HCT116 (cell line): ENCODE measurements around the gene CCHCR1. TPM values are rescaled to one million over a fixed set of nuclear protein-coding genes. Genes with fewer than 3 reads are reported as not detected.

ENCODE experiments used
- ATAC-seq: fragments of 200-7000 bp; cut with Tn5 transposase; 2 replicates; pipeline ENCODE4 v1.9.1; 2020; ENCODE audit warnings: mild to moderate bottlenecking, moderate library complexity
- BruUV-seq: library from RNA; stranded (reverse); fragments of 400-500 nt; replicated peaks from 2 replicates; lab custom pipeline; 2021; lab: Mats Ljungman, UMichigan
- CTCF ChIA-PET: fragments of 300-600 bp; sonication (Branson Sonifier 250); formaldehyde crosslinking; loops from one replicate; lab custom pipeline; 2021; ENCODE audit warnings: antibody characterized with exemption; lab: Charles Lee
- POLR2A ChIA-PET: fragments of 300-600, 350-600 bp; sonication (Branson Sonifier 250); formaldehyde crosslinking; loops from one replicate; lab custom pipeline; 2021; ENCODE audit warnings: antibody characterized with exemption; lab: Charles Lee
- RAD21 ChIA-PET, 2 experiments: fragments of 300-600 bp; sonication (Branson Sonifier 250); formaldehyde crosslinking; loops; one replicate each; lab custom pipeline; 2023; ENCODE audit warnings: low total read pairs in 2 of 2; ENCODE audit not compliant: uncharacterized antibody in 2 of 2, unreplicated experiment in 2 of 2, low non-redundant PET in 1 of 2; lab: Charles Lee
- DNase-seq: peaks from one replicate; pipeline ENCODE4 v3.0.0-alpha.2; 2010; ENCODE audit warnings: low read depth, low spot score
- H2AFZ ChIP-seq: fragments of 200-600 bp; shearing (Covaris generic), sonication (generic); 2 replicates; pipeline ENCODE4 v1.6.1; 2017; ENCODE audit warnings: low read depth, mixed run types, mixed read lengths, antibody characterized with exemption, low read length; ENCODE audit not compliant: poor library complexity, severe bottlenecking
- H3K27ac ChIP-seq: 2 replicates; pipeline ENCODE4 v1.5.1; 2012; ENCODE audit warnings: low read depth, low read length
- H3K27me3 ChIP-seq: fragments of 200-600 bp; sonication (generic); 2 replicates; pipeline ENCODE4 v1.6.1; 2016; ENCODE audit warnings: mixed run types, low read length, mixed read lengths; ENCODE audit not compliant: insufficient read depth
- H3K36me3 ChIP-seq, 2 experiments: fragments of 200-500 bp in 1 of 2; fragments of 200-600 bp in 1 of 2; sonication (Bioruptor generic) in 1 of 2; sonication (generic) in 1 of 2; 2 replicates each; pipeline versions ENCODE4 v1.5.1 to v1.6.1; 2014 to 2016; ENCODE audit warnings: low read length in 2 of 2, inconsistent platforms in 1 of 2, mixed read lengths in 1 of 2, mixed run types in 1 of 2; ENCODE audit not compliant: insufficient read depth in 2 of 2, control insufficient read depth in 1 of 2
- H3K4me1 ChIP-seq, 2 experiments: fragments of 200-600 bp in 1 of 2; sonication (generic) in 1 of 2; 2 replicates each; pipeline versions ENCODE4 v1.5.1 to v1.6.1; 2012 to 2017; ENCODE audit warnings: low read length in 2 of 2, inconsistent platforms in 1 of 2, mild to moderate bottlenecking in 1 of 2, mixed read lengths in 1 of 2, mixed run types in 1 of 2, moderate library complexity in 1 of 2; ENCODE audit not compliant: insufficient read depth in 2 of 2, control insufficient read depth in 1 of 2
- H3K4me2 ChIP-seq: fragments of 200-600 bp; sonication (generic); 2 replicates; pipeline ENCODE4 v1.6.1; 2017; ENCODE audit warnings: mixed run types, low read length, mixed read lengths
- H3K4me3 ChIP-seq, 2 experiments: fragments of 200-600 bp in 1 of 2; sonication (generic) in 1 of 2; replicated peaks in 1 of 2; 2 replicates each; pipeline ENCODE4 v1.5.1; 2011 to 2016; ENCODE audit warnings: low read length in 2 of 2, control low read depth in 1 of 2, low read depth in 1 of 2, mild to moderate bottlenecking in 1 of 2, mixed read lengths in 1 of 2, mixed run types in 1 of 2
- H3K79me2 ChIP-seq: fragments of 200-600 bp; sonication (generic); 2 replicates; pipeline ENCODE4 v1.6.1; 2017; ENCODE audit warnings: mild to moderate bottlenecking, mixed run types, low read length, moderate library complexity, mixed read lengths; ENCODE audit not compliant: insufficient read depth
- H3K9ac ChIP-seq: fragments of 200-600 bp; sonication (generic); 2 replicates; pipeline ENCODE4 v1.6.1; 2016; ENCODE audit warnings: low read length, mixed read lengths
- H3K9me2 ChIP-seq: fragments of 200-600 bp; sonication (generic), shearing (Covaris generic); 2 replicates; pipeline ENCODE4 v1.6.1; 2017; ENCODE audit warnings: mixed run types, mild to moderate bottlenecking, moderate library complexity; ENCODE audit not compliant: insufficient read depth
- H3K9me3 ChIP-seq, 2 experiments: fragments of 200-500 bp in 1 of 2; fragments of 200-600 bp in 1 of 2; sonication (Bioruptor generic) in 1 of 2; sonication (generic) in 1 of 2; 2 replicates each; pipeline ENCODE4 v1.6.1; 2014 to 2017; ENCODE audit warnings: low read length in 2 of 2, mixed read lengths in 2 of 2, inconsistent platforms in 1 of 2, low read depth in 1 of 2, mild to moderate bottlenecking in 1 of 2, mixed run types in 1 of 2, moderate library complexity in 1 of 2; ENCODE audit not compliant: control insufficient read depth in 1 of 2, insufficient read depth in 1 of 2
- H4K20me1 ChIP-seq: fragments of 200-600 bp; sonication (generic), shearing (Covaris generic); 2 replicates; pipeline ENCODE4 v1.6.1; 2017; ENCODE audit warnings: mixed run types, mild to moderate bottlenecking, moderate library complexity; ENCODE audit not compliant: insufficient read depth
- ATF3 ChIP-seq: IDR thresholded peaks from 2 replicates; pipeline ENCODE4 v1.6.1; 2012
- CBX3 ChIP-seq: IDR thresholded peaks from 2 replicates; pipeline ENCODE4 v1.6.1; 2012; ENCODE audit warnings: low read depth
- CTCF ChIP-seq, 3 experiments: fragments of 200-600 bp in 1 of 3; sonication (generic) in 1 of 3; IDR thresholded peaks in 2 of 3; conservative IDR thresholded peaks in 1 of 3; 2 replicates each; pipeline ENCODE4 v1.5.1; 2012 to 2017; ENCODE audit warnings: low read depth in 2 of 3, low read length in 2 of 3, antibody characterized with exemption in 1 of 3, borderline replicate concordance in 1 of 3, control low read depth in 1 of 3, mild to moderate bottlenecking in 1 of 3, mixed read lengths in 1 of 3, mixed run types in 1 of 3, moderate library complexity in 1 of 3; ENCODE audit not compliant: insufficient read depth in 1 of 3
- ELF1 ChIP-seq: IDR thresholded peaks from 2 replicates; pipeline ENCODE4 v1.6.1; 2012; ENCODE audit warnings: low read depth, borderline replicate concordance
- EZH2 ChIP-seq: fragments of 200-600 bp; sonication (generic); IDR thresholded peaks from 2 replicates; pipeline ENCODE4 v1.6.1; 2017; ENCODE audit warnings: antibody characterized with exemption, mixed run types
- EZH2phosphoT487 ChIP-seq: fragments of 200-600 bp; IDR thresholded peaks from 2 replicates; pipeline ENCODE4 v1.6.1; 2018; ENCODE audit warnings: antibody characterized with exemption, borderline replicate concordance
- FOSL1 ChIP-seq: IDR thresholded peaks from 2 replicates; pipeline ENCODE4 v1.6.1; 2012; ENCODE audit warnings: low read depth
- POLR2AphosphoS5 ChIP-seq: IDR thresholded peaks from 2 replicates; pipeline ENCODE4 v1.6.1; 2011; ENCODE audit warnings: mild to moderate bottlenecking, low read depth, low read length, moderate library complexity
- RAD21 ChIP-seq: IDR thresholded peaks from 2 replicates; pipeline ENCODE4 v1.6.1; 2012; ENCODE audit warnings: low read depth, mild to moderate bottlenecking
- REST ChIP-seq: IDR thresholded peaks from 2 replicates; pipeline ENCODE4 v1.6.1; 2012; ENCODE audit warnings: low read depth
- SIN3A ChIP-seq: IDR thresholded peaks from 2 replicates; pipeline ENCODE4 v1.6.1; 2012; ENCODE audit warnings: low read depth
- TCF7L2 ChIP-seq: IDR thresholded peaks from 2 replicates; pipeline ENCODE4 v1.7.0; 2011; ENCODE audit warnings: borderline replicate concordance, inconsistent platforms; ENCODE audit not compliant: insufficient read depth, insufficient read length; ENCODE audit errors: extremely low read depth
- YY1 ChIP-seq: IDR thresholded peaks from 2 replicates; pipeline ENCODE4 v1.6.1; 2011; ENCODE audit warnings: low read length, low read depth, moderate library complexity, mild to moderate bottlenecking; ENCODE audit not compliant: insufficient replicate concordance; ENCODE audit errors: extremely low read depth
- ZBTB33 ChIP-seq: IDR thresholded peaks from 2 replicates; pipeline ENCODE4 v1.6.1; 2011; ENCODE audit warnings: mild to moderate bottlenecking, low read length, moderate library complexity; ENCODE audit not compliant: insufficient replicate concordance; ENCODE audit errors: extremely low read depth
- ZFX ChIP-seq: fragments of 450-650 bp; IDR thresholded peaks from 2 replicates; pipeline ENCODE4 v1.6.1; 2017
- ZNF274 ChIP-seq: fragments of 200-500 bp; sonication (Bioruptor generic); IDR thresholded peaks from 2 replicates; pipeline ENCODE4 v1.6.1; 2014; ENCODE audit warnings: mild to moderate bottlenecking, low read depth, low read length, inconsistent platforms
- intact Hi-C: fragments of 100-400 bp; cut with micrococcal nuclease; formaldehyde crosslinking; loops from 2 replicates; pipeline ENCODE4 v1.10.0; 2022
- total RNA-seq: library from RNA; stranded (reverse); gene quantifications from one replicate; pipeline ENCODE4 v1.2.1, GENCODE V29; 2021; ENCODE audit not compliant: unreplicated experiment

The CCHCR1 gene
- total RNA-seq, 1 experiment from 2014 or later = 40.7 TPM

- Histone ChIP-seq H3K4me2 (peak overlapping the region; percentile 92), H4K20me1 (no peaks in the 10 kb centered on the region), H3K4me3 (peak overlapping the region; percentile 51 to 64), H2AFZ (no peak overlapping the region), H3K36me3 (no peaks in the 10 kb centered on the region), H3K4me1 (peaks cover 29 to 49% of the 10 kb centered on the region in 2 experiments), H3K27me3 (no peaks in the 10 kb centered on the region), H3K9ac (peak overlapping the region; percentile 73), H3K27ac (peak overlapping the region; percentile 83), H3K9me2 (no peaks in the 10 kb centered on the region), H3K79me2 (peaks cover 8% of the 10 kb centered on the region; the same call in 1 of the 2 replicates), H3K9me3 (no peaks in the 10 kb centered on the region)
- intact Hi-C loops = loop anchor here (1.0 kb wide), 1 partner anchor 13 kb away; no protein-coding TSS in a partner anchor
- DNase-seq (peak; percentile 58), ATAC-seq (peak; percentile 74)
- ChIA-PET RAD21 (interaction anchor here (0.6 to 1.5 kb wide), 5 partner anchors 9 to 207 kb away, joined by 3 to 5 read pairs (median 4); partner anchors contain the start of gene GTF2H4 (in 1 of the 2)), POLR2A (interaction anchor here (0.6 to 2.8 kb wide), 14 partner anchors 9 to 518 kb away, joined by 3 to 11 read pairs (median 5); partner anchors contain the start of genes MICA and TCF19), CTCF (interaction anchor here (0.7 to 2.6 kb wide), 15 partner anchors 11 to 293 kb away, joined by 3 to 21 read pairs (median 4); partner anchors contain the start of gene PSORS1C2)
- TSS peak; percentile 75 for BruUV-seq
- peak; percentile 60 for TF ChIP-seq RAD21
- TF ChIP-seq ELF1 = no peak
- peak; percentile 52 to 55 (median 53); a peak in 5 of 6 replicates for TF ChIP-seq CTCF (IDR thresholded peaks at IDR 0.05 in 2 of 3, conservative IDR thresholded peaks at IDR 0.05 in 1 of 3; ENCODE audit: borderline replicate concordance in 1 of 3, insufficient read depth in 1 of 3, low read depth in 2 of 3, low read length in 2 of 3)
- TF ChIP-seq EZH2phosphoT487 = no peak
- no peak for TF ChIP-seq REST
- TF ChIP-seq EZH2 = no peak
- no peak for TF ChIP-seq CBX3
- no peak for TF ChIP-seq SIN3A
- no peak for TF ChIP-seq ATF3
- no peak for TF ChIP-seq FOSL1
- no peak for TF ChIP-seq ZFX
- TF ChIP-seq TCF7L2 = no peak
- no peak for TF ChIP-seq YY1
- peak; percentile 45; the same call in 1 of the 2 replicates for TF ChIP-seq POLR2AphosphoS5
- TF ChIP-seq ZBTB33 = no peak
- no peak for TF ChIP-seq ZNF274
These were observed 42.4 kb downstream of the CCHCR1 start for GRCh38 chr6:31114970-31115849.
